DOHH2 (cell line): ENCODE results near the gene CD79B.
"Not testable (repeated sequence)": the region's sequence is repeated elsewhere in the genome, so short reads cannot be mapped to it uniquely, and the experiment has no call there.

Source experiments
- CTCF ChIP-seq: fragments of 200-600 bp; sonication (generic); IDR thresholded peaks from one replicate; pipeline ENCODE4 v1.5.1; 2014; ENCODE audit warnings: antibody characterized with exemption, mild to moderate bottlenecking, low read depth, low read length; ENCODE audit not compliant: poor library complexity, severe bottlenecking
- EZH2phosphoT487 ChIP-seq: fragments of 200-600 bp; sonication (generic); IDR thresholded peaks from 2 replicates; pipeline ENCODE4 v1.6.1; 2017; ENCODE audit warnings: borderline replicate concordance, mild to moderate bottlenecking, antibody characterized with exemption, low read length, moderate library complexity, mixed read lengths

- TF ChIP-seq CTCF, EZH2phosphoT487: not testable (repeated sequence)
Measured at GRCh38 chr17:63901971-63902370, 30.2 kb downstream of the CD79B start.
